HEK293 (cell line): Measurements from ENCODE around the gene CSF3R.

ENCODE experiments used
- CTCF ChIA-PET: fragments of 350-600 bp; formaldehyde crosslinking; extraction: SDS; loops from one replicate; lab custom pipeline; 2021; ENCODE audit warnings: antibody characterized with exemption; lab: Yijun Ruan, JAX
- POLR2A ChIA-PET: fragments of 300-600 bp; formaldehyde crosslinking; extraction: SDS; loops from one replicate; lab custom pipeline; 2020; ENCODE audit warnings: antibody characterized with exemption, inconsistent platforms; lab: Yijun Ruan, JAX
- H3K27ac ChIP-seq: fragments of 200-500 bp; sonication (Bioruptor generic); 2 replicates; pipeline ENCODE4 v1.5.1; 2014; ENCODE audit warnings: low read depth, low read length, control low read depth, inconsistent platforms; ENCODE audit errors: extremely low read depth
- H3K36me3 ChIP-seq, 2 experiments: fragments of 200-500 bp in 1 of 2; sonication (Bioruptor generic) in 1 of 2; 1 replicate in 1 of 2; 2 replicates in 1 of 2; pipeline ENCODE4 v1.5.1; 2014 to 2017; ENCODE audit warnings: inconsistent platforms in 2 of 2, low read length in 2 of 2; ENCODE audit not compliant: control insufficient read depth in 2 of 2, insufficient read depth in 1 of 2
- H3K4me1 ChIP-seq: fragments of 200-500 bp; sonication (Bioruptor generic); 2 replicates; pipeline ENCODE4 v1.5.1; 2014; ENCODE audit warnings: mild to moderate bottlenecking, low read length, inconsistent platforms; ENCODE audit not compliant: control insufficient read depth, insufficient read depth
- H3K4me3 ChIP-seq: 2 replicates; pipeline ENCODE4 v1.5.1; 2011; ENCODE audit warnings: low read depth, mild to moderate bottlenecking, control low read depth, low read length, moderate library complexity
- H3K9me3 ChIP-seq: fragments of 200-500 bp; sonication (Bioruptor generic); 2 replicates; pipeline ENCODE4 v1.5.1; 2014; ENCODE audit warnings: low read depth, low read length, inconsistent platforms; ENCODE audit not compliant: control insufficient read depth, insufficient read depth
- BCL11B ChIP-seq: fragments of 450-650 bp; formaldehyde crosslinking; IDR thresholded peaks from 2 replicates; pipeline ENCODE4 v1.5.1; 2016; ENCODE audit warnings: low read depth, missing biosample characterization, missing genetic modification characterization
- GLI2 ChIP-seq: fragments of 450-650 bp; formaldehyde crosslinking; IDR thresholded peaks from 2 replicates; pipeline ENCODE4; 2017; ENCODE audit warnings: missing biosample characterization, missing genetic modification characterization, low read depth, borderline replicate concordance
- HOXD13 ChIP-seq: sonication (generic); formaldehyde crosslinking; IDR thresholded peaks from 2 replicates; pipeline ENCODE4 v1.8.0; 2022; ENCODE audit warnings: missing genetic modification reagents, borderline replicate concordance
- KLF8 ChIP-seq: fragments of 450-650 bp; formaldehyde crosslinking; IDR thresholded peaks from 2 replicates; pipeline ENCODE4 v1.5.1; 2016; ENCODE audit warnings: missing biosample characterization, missing genetic modification characterization
- MYNN ChIP-seq: fragments of 450-650 bp; formaldehyde crosslinking; IDR thresholded peaks from 2 replicates; pipeline ENCODE4 v1.5.1; 2016; ENCODE audit warnings: missing biosample characterization, missing genetic modification characterization, borderline replicate concordance
- YY2 ChIP-seq: fragments of 450-650 bp; formaldehyde crosslinking; IDR thresholded peaks from 2 replicates; pipeline ENCODE4 v1.5.1; 2016; ENCODE audit warnings: missing biosample characterization, missing genetic modification characterization
- ZFHX2 ChIP-seq: fragments of 450-650 bp; formaldehyde crosslinking; conservative IDR thresholded peaks from 2 replicates; pipeline ENCODE4 v1.5.1; 2016; ENCODE audit warnings: missing biosample characterization, missing genetic modification characterization
- ZNF112 ChIP-seq: fragments of 450-650 bp; formaldehyde crosslinking; IDR thresholded peaks from 2 replicates; pipeline ENCODE4 v1.5.0; 2017; ENCODE audit warnings: missing biosample characterization, missing genetic modification characterization
- ZNF133 ChIP-seq: fragments of 450-650 bp; formaldehyde crosslinking; IDR thresholded peaks from 2 replicates; pipeline ENCODE4 v1.5.1; 2016; ENCODE audit warnings: missing biosample characterization, missing genetic modification characterization
- ZNF266 ChIP-seq: fragments of 450-650 bp; formaldehyde crosslinking; IDR thresholded peaks from 2 replicates; pipeline ENCODE4 v1.5.1; 2016; ENCODE audit warnings: missing biosample characterization, missing genetic modification characterization, low read depth
- ZNF366 ChIP-seq: fragments of 450-650 bp; formaldehyde crosslinking; conservative IDR thresholded peaks from 2 replicates; pipeline ENCODE4 v1.5.1; 2016; ENCODE audit warnings: missing biosample characterization, missing genetic modification characterization
- ZNF394 ChIP-seq: fragments of 450-650 bp; formaldehyde crosslinking; IDR thresholded peaks from 2 replicates; pipeline ENCODE4 v1.5.1; 2016; ENCODE audit warnings: missing biosample characterization, missing genetic modification characterization, mild to moderate bottlenecking, moderate library complexity, borderline replicate concordance
- ZNF529 ChIP-seq: fragments of 450-650 bp; formaldehyde crosslinking; IDR thresholded peaks from 2 replicates; pipeline ENCODE4 v1.5.1; 2017; ENCODE audit warnings: missing genetic modification characterization, missing biosample characterization; ENCODE audit not compliant: insufficient replicate concordance
- ZNF548 ChIP-seq: fragments of 450-650 bp; formaldehyde crosslinking; IDR thresholded peaks from 2 replicates; pipeline ENCODE4 v1.5.1; 2016; ENCODE audit warnings: missing biosample characterization, missing genetic modification characterization
- ZNF626 ChIP-seq: fragments of 450-650 bp; sonication (Bioruptor Pico); formaldehyde crosslinking; IDR thresholded peaks from 2 replicates; pipeline ENCODE4 v1.5.1; 2018; ENCODE audit warnings: missing biosample characterization, missing genetic modification characterization, inconsistent platforms
- ZNF768 ChIP-seq: fragments of 450-650 bp; formaldehyde crosslinking; IDR thresholded peaks from 2 replicates; pipeline ENCODE4 v1.5.1; 2018; ENCODE audit warnings: missing biosample characterization, mild to moderate bottlenecking, missing genetic modification characterization
- ZNF776 ChIP-seq: fragments of 450-650 bp; formaldehyde crosslinking; IDR thresholded peaks from 2 replicates; pipeline ENCODE4 v1.5.0; 2017; ENCODE audit warnings: missing biosample characterization, missing genetic modification characterization, borderline replicate concordance
- ZNF843 ChIP-seq: fragments of 450-650 bp; formaldehyde crosslinking; IDR thresholded peaks from 2 replicates; pipeline ENCODE4 v1.5.1; 2016; ENCODE audit warnings: missing biosample characterization, missing genetic modification characterization
- TF ChIP-seq, protein P1 (sequence below): fragments of 450-650 bp; formaldehyde crosslinking; IDR thresholded peaks from 2 replicates; pipeline ENCODE4 v1.5.1; 2017; ENCODE audit warnings: missing biosample characterization, missing genetic modification characterization
- TF ChIP-seq, protein P2 (sequence below): fragments of 450-650 bp; formaldehyde crosslinking; IDR thresholded peaks from 2 replicates; pipeline ENCODE4 v1.5.1; 2017; ENCODE audit warnings: missing biosample characterization, missing genetic modification characterization

The CSF3R gene

DNA sequence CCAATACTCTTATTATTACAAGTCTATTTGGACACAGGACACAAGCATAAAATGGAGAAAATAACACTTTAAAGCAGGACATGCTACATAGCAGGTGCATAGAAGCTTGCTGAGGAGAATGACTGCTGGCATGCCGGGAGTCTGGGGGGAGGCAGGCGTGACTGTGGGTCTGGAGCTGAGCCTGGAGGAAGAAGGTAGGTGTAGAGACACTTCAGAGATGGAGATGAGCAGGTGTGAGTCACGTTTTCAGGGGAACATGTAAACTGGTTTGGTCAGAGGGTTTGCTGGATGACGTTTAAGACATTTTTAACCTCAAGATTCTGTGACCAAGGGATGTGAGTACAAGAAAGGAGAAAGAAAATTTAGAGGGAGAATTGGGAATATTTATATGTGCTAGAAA lies 56.9 kb downstream of the CSF3R start:
- ChIA-PET CTCF (interaction anchor here (1.7 kb wide), 1 partner anchor 83 kb away, joined by 7 read pairs; no protein-coding TSS in a partner anchor), POLR2A (interaction anchor here (0.7 kb wide), 1 partner anchor 151 kb away, joined by 3 read pairs; no protein-coding TSS in a partner anchor)
- no peaks in the 10 kb centered on the region for H3K4me1 ChIP-seq

DNA sequence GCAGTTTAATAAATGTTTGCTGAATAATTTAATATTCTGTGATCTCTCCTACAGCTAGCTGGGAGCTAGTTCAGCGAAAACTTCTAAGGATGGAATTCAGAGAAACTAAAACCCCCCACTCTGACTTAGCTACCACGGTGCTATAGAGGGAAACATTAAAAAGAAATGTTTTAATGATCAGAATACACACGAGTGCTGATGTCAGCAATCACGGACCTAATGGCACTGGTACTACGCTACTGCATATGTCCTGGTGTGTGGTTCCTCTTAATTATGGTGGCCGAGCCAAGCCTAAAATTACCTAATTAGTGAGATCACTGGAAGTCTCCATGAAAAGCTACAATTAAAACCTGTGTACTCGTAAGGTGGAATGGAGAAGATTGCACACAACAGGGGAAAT lies 61.1 kb downstream of the CSF3R start:
- ChIA-PET CTCF (interaction anchor here (0.5 to 1.5 kb wide), 13 partner anchors 24 to 619 kb away, joined by 3 to 18 read pairs (median 3); no protein-coding TSS in a partner anchor), POLR2A (interaction anchor here (1.2 kb wide), 1 partner anchor 272 kb away, joined by 3 read pairs; the partner anchor contains the start of gene TRAPPC3)
- Histone ChIP-seq H3K27ac (no peak overlapping the region), H3K4me3 (no peak overlapping the region), H3K9me3 (no peaks in the 10 kb centered on the region), H3K36me3 (peaks cover 0 to 42% of the 10 kb centered on the region in 2 experiments; a peak in 1 of 3 replicates), H3K4me1 (no peaks in the 10 kb centered on the region)
- TF ChIP-seq, protein P1, sequence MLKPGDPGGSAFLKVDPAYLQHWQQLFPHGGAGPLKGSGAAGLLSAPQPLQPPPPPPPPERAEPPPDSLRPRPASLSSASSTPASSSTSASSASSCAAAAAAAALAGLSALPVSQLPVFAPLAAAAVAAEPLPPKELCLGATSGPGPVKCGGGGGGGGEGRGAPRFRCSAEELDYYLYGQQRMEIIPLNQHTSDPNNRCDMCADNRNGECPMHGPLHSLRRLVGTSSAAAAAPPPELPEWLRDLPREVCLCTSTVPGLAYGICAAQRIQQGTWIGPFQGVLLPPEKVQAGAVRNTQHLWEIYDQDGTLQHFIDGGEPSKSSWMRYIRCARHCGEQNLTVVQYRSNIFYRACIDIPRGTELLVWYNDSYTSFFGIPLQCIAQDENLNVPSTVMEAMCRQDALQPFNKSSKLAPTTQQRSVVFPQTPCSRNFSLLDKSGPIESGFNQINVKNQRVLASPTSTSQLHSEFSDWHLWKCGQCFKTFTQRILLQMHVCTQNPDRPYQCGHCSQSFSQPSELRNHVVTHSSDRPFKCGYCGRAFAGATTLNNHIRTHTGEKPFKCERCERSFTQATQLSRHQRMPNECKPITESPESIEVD (tag by site-specific recombination) = no peak
- TF ChIP-seq BCL11B = no peak
- no peak for TF ChIP-seq GLI2
- TF ChIP-seq ZNF394 (tag by site-specific recombination) = no peak
- no peak for TF ChIP-seq ZFHX2
- TF ChIP-seq ZNF626 = no peak
- no peak for TF ChIP-seq ZNF133 (tag by site-specific recombination)
- TF ChIP-seq ZNF843 (tag by site-specific recombination) = no peak
- no peak for TF ChIP-seq MYNN (tag by site-specific recombination)
- TF ChIP-seq ZNF529 (tag by site-specific recombination) = no peak
- TF ChIP-seq YY2 (tag by site-specific recombination) = no peak
- TF ChIP-seq ZNF112 (tag by site-specific recombination) = no peak
- no peak for TF ChIP-seq ZNF768 (tag by site-specific recombination)

More for the DNA sequence above, 56.9 kb downstream of the CSF3R start:
- Histone ChIP-seq H3K4me3 (no peak overlapping the region), H3K36me3 (peaks cover 0 to 38% of the 10 kb centered on the region in 2 experiments; a peak in 2 of 3 replicates), H3K27ac (no peak overlapping the region), H3K9me3 (no peaks in the 10 kb centered on the region)
- no peak for TF ChIP-seq ZFHX2
- TF ChIP-seq ZNF776 (tag by site-specific recombination) = no peak
- TF ChIP-seq, protein P2, sequence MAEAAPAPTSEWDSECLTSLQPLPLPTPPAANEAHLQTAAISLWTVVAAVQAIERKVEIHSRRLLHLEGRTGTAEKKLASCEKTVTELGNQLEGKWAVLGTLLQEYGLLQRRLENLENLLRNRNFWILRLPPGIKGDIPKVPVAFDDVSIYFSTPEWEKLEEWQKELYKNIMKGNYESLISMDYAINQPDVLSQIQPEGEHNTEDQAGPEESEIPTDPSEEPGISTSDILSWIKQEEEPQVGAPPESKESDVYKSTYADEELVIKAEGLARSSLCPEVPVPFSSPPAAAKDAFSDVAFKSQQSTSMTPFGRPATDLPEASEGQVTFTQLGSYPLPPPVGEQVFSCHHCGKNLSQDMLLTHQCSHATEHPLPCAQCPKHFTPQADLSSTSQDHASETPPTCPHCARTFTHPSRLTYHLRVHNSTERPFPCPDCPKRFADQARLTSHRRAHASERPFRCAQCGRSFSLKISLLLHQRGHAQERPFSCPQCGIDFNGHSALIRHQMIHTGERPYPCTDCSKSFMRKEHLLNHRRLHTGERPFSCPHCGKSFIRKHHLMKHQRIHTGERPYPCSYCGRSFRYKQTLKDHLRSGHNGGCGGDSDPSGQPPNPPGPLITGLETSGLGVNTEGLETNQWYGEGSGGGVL = no peak
- TF ChIP-seq ZNF366 (tag by site-specific recombination) = no peak
- no peak for TF ChIP-seq HOXD13 (CRISPR knock-in tag)
- TF ChIP-seq ZNF548 (tag by site-specific recombination) = no peak
- TF ChIP-seq ZNF266 = no peak
- no peak for TF ChIP-seq KLF8 (tag by site-specific recombination)
